HCT116 (cell line): ENCODE measurements around the gene KIRREL3. TPM values are rescaled to one million over a fixed set of nuclear protein-coding genes. Genes with fewer than 3 reads are reported as not detected.

ENCODE experiments used
- ATAC-seq: fragments of 200-7000 bp; cut with Tn5 transposase; 2 replicates; pipeline ENCODE4 v1.9.1; 2020; ENCODE audit warnings: mild to moderate bottlenecking, moderate library complexity
- BruUV-seq: library from RNA; stranded (reverse); fragments of 400-500 nt; replicated peaks from 2 replicates; lab custom pipeline; 2021; lab: Mats Ljungman, UMichigan
- CTCF ChIA-PET: fragments of 300-600 bp; sonication (Branson Sonifier 250); formaldehyde crosslinking; loops from one replicate; lab custom pipeline; 2021; ENCODE audit warnings: antibody characterized with exemption; lab: Charles Lee
- POLR2A ChIA-PET: fragments of 300-600, 350-600 bp; sonication (Branson Sonifier 250); formaldehyde crosslinking; loops from one replicate; lab custom pipeline; 2021; ENCODE audit warnings: antibody characterized with exemption; lab: Charles Lee
- RAD21 ChIA-PET, 2 experiments: fragments of 300-600 bp; sonication (Branson Sonifier 250); formaldehyde crosslinking; loops; one replicate each; lab custom pipeline; 2023; ENCODE audit warnings: low total read pairs in 2 of 2; ENCODE audit not compliant: uncharacterized antibody in 2 of 2, unreplicated experiment in 2 of 2, low non-redundant PET in 1 of 2; lab: Charles Lee
- DNase-seq: peaks from one replicate; pipeline ENCODE4 v3.0.0-alpha.2; 2010; ENCODE audit warnings: low read depth, low spot score
- H2AFZ ChIP-seq: fragments of 200-600 bp; shearing (Covaris generic), sonication (generic); 2 replicates; pipeline ENCODE4 v1.6.1; 2017; ENCODE audit warnings: low read depth, mixed run types, mixed read lengths, antibody characterized with exemption, low read length; ENCODE audit not compliant: poor library complexity, severe bottlenecking
- H3K27ac ChIP-seq: 2 replicates; pipeline ENCODE4 v1.5.1; 2012; ENCODE audit warnings: low read depth, low read length
- H3K27me3 ChIP-seq: fragments of 200-600 bp; sonication (generic); 2 replicates; pipeline ENCODE4 v1.6.1; 2016; ENCODE audit warnings: mixed run types, low read length, mixed read lengths; ENCODE audit not compliant: insufficient read depth
- H3K36me3 ChIP-seq, 2 experiments: fragments of 200-500 bp in 1 of 2; fragments of 200-600 bp in 1 of 2; sonication (Bioruptor generic) in 1 of 2; sonication (generic) in 1 of 2; 2 replicates each; pipeline versions ENCODE4 v1.5.1 to v1.6.1; 2014 to 2016; ENCODE audit warnings: low read length in 2 of 2, inconsistent platforms in 1 of 2, mixed read lengths in 1 of 2, mixed run types in 1 of 2; ENCODE audit not compliant: insufficient read depth in 2 of 2, control insufficient read depth in 1 of 2
- H3K4me1 ChIP-seq, 2 experiments: fragments of 200-600 bp in 1 of 2; sonication (generic) in 1 of 2; 2 replicates each; pipeline versions ENCODE4 v1.5.1 to v1.6.1; 2012 to 2017; ENCODE audit warnings: low read length in 2 of 2, inconsistent platforms in 1 of 2, mild to moderate bottlenecking in 1 of 2, mixed read lengths in 1 of 2, mixed run types in 1 of 2, moderate library complexity in 1 of 2; ENCODE audit not compliant: insufficient read depth in 2 of 2, control insufficient read depth in 1 of 2
- H3K4me2 ChIP-seq: fragments of 200-600 bp; sonication (generic); 2 replicates; pipeline ENCODE4 v1.6.1; 2017; ENCODE audit warnings: mixed run types, low read length, mixed read lengths
- H3K4me3 ChIP-seq, 2 experiments: fragments of 200-600 bp in 1 of 2; sonication (generic) in 1 of 2; replicated peaks in 1 of 2; 2 replicates each; pipeline ENCODE4 v1.5.1; 2011 to 2016; ENCODE audit warnings: low read length in 2 of 2, control low read depth in 1 of 2, low read depth in 1 of 2, mild to moderate bottlenecking in 1 of 2, mixed read lengths in 1 of 2, mixed run types in 1 of 2
- H3K79me2 ChIP-seq: fragments of 200-600 bp; sonication (generic); 2 replicates; pipeline ENCODE4 v1.6.1; 2017; ENCODE audit warnings: mild to moderate bottlenecking, mixed run types, low read length, moderate library complexity, mixed read lengths; ENCODE audit not compliant: insufficient read depth
- H3K9ac ChIP-seq: fragments of 200-600 bp; sonication (generic); 2 replicates; pipeline ENCODE4 v1.6.1; 2016; ENCODE audit warnings: low read length, mixed read lengths
- H3K9me2 ChIP-seq: fragments of 200-600 bp; sonication (generic), shearing (Covaris generic); 2 replicates; pipeline ENCODE4 v1.6.1; 2017; ENCODE audit warnings: mixed run types, mild to moderate bottlenecking, moderate library complexity; ENCODE audit not compliant: insufficient read depth
- H3K9me3 ChIP-seq, 2 experiments: fragments of 200-500 bp in 1 of 2; fragments of 200-600 bp in 1 of 2; sonication (Bioruptor generic) in 1 of 2; sonication (generic) in 1 of 2; 2 replicates each; pipeline ENCODE4 v1.6.1; 2014 to 2017; ENCODE audit warnings: low read length in 2 of 2, mixed read lengths in 2 of 2, inconsistent platforms in 1 of 2, low read depth in 1 of 2, mild to moderate bottlenecking in 1 of 2, mixed run types in 1 of 2, moderate library complexity in 1 of 2; ENCODE audit not compliant: control insufficient read depth in 1 of 2, insufficient read depth in 1 of 2
- H4K20me1 ChIP-seq: fragments of 200-600 bp; sonication (generic), shearing (Covaris generic); 2 replicates; pipeline ENCODE4 v1.6.1; 2017; ENCODE audit warnings: mixed run types, mild to moderate bottlenecking, moderate library complexity; ENCODE audit not compliant: insufficient read depth
- CTCF ChIP-seq, 3 experiments: fragments of 200-600 bp in 1 of 3; sonication (generic) in 1 of 3; IDR thresholded peaks in 2 of 3; conservative IDR thresholded peaks in 1 of 3; 2 replicates each; pipeline ENCODE4 v1.5.1; 2012 to 2017; ENCODE audit warnings: low read depth in 2 of 3, low read length in 2 of 3, antibody characterized with exemption in 1 of 3, borderline replicate concordance in 1 of 3, control low read depth in 1 of 3, mild to moderate bottlenecking in 1 of 3, mixed read lengths in 1 of 3, mixed run types in 1 of 3, moderate library complexity in 1 of 3; ENCODE audit not compliant: insufficient read depth in 1 of 3
- EGR1 ChIP-seq: IDR thresholded peaks from 2 replicates; pipeline ENCODE4 v1.6.1; 2012; ENCODE audit warnings: low read depth
- EZH2 ChIP-seq: fragments of 200-600 bp; sonication (generic); IDR thresholded peaks from 2 replicates; pipeline ENCODE4 v1.6.1; 2017; ENCODE audit warnings: antibody characterized with exemption, mixed run types
- RAD21 ChIP-seq: IDR thresholded peaks from 2 replicates; pipeline ENCODE4 v1.6.1; 2012; ENCODE audit warnings: low read depth, mild to moderate bottlenecking
- TCF7L2 ChIP-seq: IDR thresholded peaks from 2 replicates; pipeline ENCODE4 v1.7.0; 2011; ENCODE audit warnings: borderline replicate concordance, inconsistent platforms; ENCODE audit not compliant: insufficient read depth, insufficient read length; ENCODE audit errors: extremely low read depth
- YY1 ChIP-seq: IDR thresholded peaks from 2 replicates; pipeline ENCODE4 v1.6.1; 2011; ENCODE audit warnings: low read length, low read depth, moderate library complexity, mild to moderate bottlenecking; ENCODE audit not compliant: insufficient replicate concordance; ENCODE audit errors: extremely low read depth
- ZBTB33 ChIP-seq: IDR thresholded peaks from 2 replicates; pipeline ENCODE4 v1.6.1; 2011; ENCODE audit warnings: mild to moderate bottlenecking, low read length, moderate library complexity; ENCODE audit not compliant: insufficient replicate concordance; ENCODE audit errors: extremely low read depth
- ZFX ChIP-seq: fragments of 450-650 bp; IDR thresholded peaks from 2 replicates; pipeline ENCODE4 v1.6.1; 2017
- intact Hi-C: fragments of 100-400 bp; cut with micrococcal nuclease; formaldehyde crosslinking; loops from 2 replicates; pipeline ENCODE4 v1.10.0; 2022
- total RNA-seq: library from RNA; stranded (reverse); gene quantifications from one replicate; pipeline ENCODE4 v1.2.1, GENCODE V29; 2021; ENCODE audit not compliant: unreplicated experiment
- TF ChIP-seq, protein P1 (sequence below): IDR thresholded peaks from 2 replicates; pipeline ENCODE4 v1.6.1; 2012; ENCODE audit warnings: low read depth

The KIRREL3 gene
- total RNA-seq, 1 experiment from 2014 or later, result not detected

DNA sequence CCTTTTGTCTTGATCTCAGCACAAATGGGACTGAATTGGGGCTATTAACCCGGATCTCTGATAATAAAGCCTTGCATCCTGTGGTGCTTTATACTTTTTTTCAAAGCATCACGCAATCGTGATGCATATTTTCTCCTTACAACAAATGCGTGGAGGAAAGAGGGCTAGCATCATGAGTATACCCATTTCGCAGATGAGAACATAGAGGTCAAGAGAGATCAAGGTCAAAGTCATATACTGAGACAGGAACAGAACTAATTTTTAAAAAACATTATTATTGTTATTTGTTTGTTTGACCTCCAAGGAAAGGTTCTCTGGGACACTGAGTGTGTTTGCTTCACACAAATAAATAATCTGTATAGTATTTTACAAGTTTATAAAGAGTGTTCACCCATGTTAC is 453.9 kb downstream of the KIRREL3 start:
- Histone ChIP-seq H3K27ac (no peak overlapping the region), H3K4me1 (no peaks in the 10 kb centered on the region), H4K20me1 (no peaks in the 10 kb centered on the region), H3K9me3 (no peaks in the 10 kb centered on the region)
- no TSS peak for BruUV-seq
- POLR2A ChIA-PET, result no interaction called here
- no peak for DNase-seq
- CTCF ChIA-PET, result no interaction called here
- intact Hi-C loops, result no loop called here
- ATAC-seq, result no peak
- no peak for TF ChIP-seq EZH2
- TF ChIP-seq TCF7L2, result no peak
- TF ChIP-seq EGR1, result no peak
- no peak for TF ChIP-seq ZBTB33
- TF ChIP-seq CTCF (IDR thresholded peaks at IDR 0.05 in 2 of 3, conservative IDR thresholded peaks at IDR 0.05 in 1 of 3; ENCODE audit: borderline replicate concordance in 1 of 3, insufficient read depth in 1 of 3, low read depth in 2 of 3, low read length in 2 of 3), result no peak
- TF ChIP-seq RAD21, result no peak
- TF ChIP-seq ZFX, result no peak
- no peak for TF ChIP-seq YY1
- TF ChIP-seq, protein P1, sequence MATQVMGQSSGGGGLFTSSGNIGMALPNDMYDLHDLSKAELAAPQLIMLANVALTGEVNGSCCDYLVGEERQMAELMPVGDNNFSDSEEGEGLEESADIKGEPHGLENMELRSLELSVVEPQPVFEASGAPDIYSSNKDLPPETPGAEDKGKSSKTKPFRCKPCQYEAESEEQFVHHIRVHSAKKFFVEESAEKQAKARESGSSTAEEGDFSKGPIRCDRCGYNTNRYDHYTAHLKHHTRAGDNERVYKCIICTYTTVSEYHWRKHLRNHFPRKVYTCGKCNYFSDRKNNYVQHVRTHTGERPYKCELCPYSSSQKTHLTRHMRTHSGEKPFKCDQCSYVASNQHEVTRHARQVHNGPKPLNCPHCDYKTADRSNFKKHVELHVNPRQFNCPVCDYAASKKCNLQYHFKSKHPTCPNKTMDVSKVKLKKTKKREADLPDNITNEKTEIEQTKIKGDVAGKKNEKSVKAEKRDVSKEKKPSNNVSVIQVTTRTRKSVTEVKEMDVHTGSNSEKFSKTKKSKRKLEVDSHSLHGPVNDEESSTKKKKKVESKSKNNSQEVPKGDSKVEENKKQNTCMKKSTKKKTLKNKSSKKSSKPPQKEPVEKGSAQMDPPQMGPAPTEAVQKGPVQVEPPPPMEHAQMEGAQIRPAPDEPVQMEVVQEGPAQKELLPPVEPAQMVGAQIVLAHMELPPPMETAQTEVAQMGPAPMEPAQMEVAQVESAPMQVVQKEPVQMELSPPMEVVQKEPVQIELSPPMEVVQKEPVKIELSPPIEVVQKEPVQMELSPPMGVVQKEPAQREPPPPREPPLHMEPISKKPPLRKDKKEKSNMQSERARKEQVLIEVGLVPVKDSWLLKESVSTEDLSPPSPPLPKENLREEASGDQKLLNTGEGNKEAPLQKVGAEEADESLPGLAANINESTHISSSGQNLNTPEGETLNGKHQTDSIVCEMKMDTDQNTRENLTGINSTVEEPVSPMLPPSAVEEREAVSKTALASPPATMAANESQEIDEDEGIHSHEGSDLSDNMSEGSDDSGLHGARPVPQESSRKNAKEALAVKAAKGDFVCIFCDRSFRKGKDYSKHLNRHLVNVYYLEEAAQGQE, result no peak
- TF ChIP-seq, all 23 proteins: peak for 0
- Histone ChIP-seq H3K27me3 (peaks cover 37% of the 10 kb centered on the region), H3K36me3 (no peaks in the 10 kb centered on the region), H3K4me3 (no peak overlapping the region), H3K9ac (no peak overlapping the region), H3K9me2 (no peaks in the 10 kb centered on the region), H2AFZ (no peak overlapping the region), H3K4me2 (no peak overlapping the region), H3K79me2 (no peaks in the 10 kb centered on the region)
- RAD21 ChIA-PET, result no interaction called here
